GM13977 (cell line): ENCODE measurements around the gene KCNQ4.

Experiments
- DNase-seq: peaks from one replicate; pipeline ENCODE4 v3.0.0; 2012; ENCODE audit warnings: low spot score
- in situ Hi-C: fragments of 300-500 bp; cut with MboI; formaldehyde crosslinking; loops from one replicate; pipeline ENCODE4 v1.12.0; 2022; ENCODE audit warnings: low sequenced_read_pairs, low pct_unique_long_range_greater_than_20kb, mixed read lengths, inconsistent platforms; ENCODE audit not compliant: unreplicated experiment
- TF ChIP-seq, protein P1 (sequence below): IDR thresholded peaks from 2 replicates; pipeline ENCODE4 v1.5.1; 2012; ENCODE audit warnings: mild to moderate bottlenecking, control low read depth; ENCODE audit not compliant: insufficient read depth; ENCODE audit errors: extremely low read depth, missing control alignments

Gene KCNQ4

DNA sequence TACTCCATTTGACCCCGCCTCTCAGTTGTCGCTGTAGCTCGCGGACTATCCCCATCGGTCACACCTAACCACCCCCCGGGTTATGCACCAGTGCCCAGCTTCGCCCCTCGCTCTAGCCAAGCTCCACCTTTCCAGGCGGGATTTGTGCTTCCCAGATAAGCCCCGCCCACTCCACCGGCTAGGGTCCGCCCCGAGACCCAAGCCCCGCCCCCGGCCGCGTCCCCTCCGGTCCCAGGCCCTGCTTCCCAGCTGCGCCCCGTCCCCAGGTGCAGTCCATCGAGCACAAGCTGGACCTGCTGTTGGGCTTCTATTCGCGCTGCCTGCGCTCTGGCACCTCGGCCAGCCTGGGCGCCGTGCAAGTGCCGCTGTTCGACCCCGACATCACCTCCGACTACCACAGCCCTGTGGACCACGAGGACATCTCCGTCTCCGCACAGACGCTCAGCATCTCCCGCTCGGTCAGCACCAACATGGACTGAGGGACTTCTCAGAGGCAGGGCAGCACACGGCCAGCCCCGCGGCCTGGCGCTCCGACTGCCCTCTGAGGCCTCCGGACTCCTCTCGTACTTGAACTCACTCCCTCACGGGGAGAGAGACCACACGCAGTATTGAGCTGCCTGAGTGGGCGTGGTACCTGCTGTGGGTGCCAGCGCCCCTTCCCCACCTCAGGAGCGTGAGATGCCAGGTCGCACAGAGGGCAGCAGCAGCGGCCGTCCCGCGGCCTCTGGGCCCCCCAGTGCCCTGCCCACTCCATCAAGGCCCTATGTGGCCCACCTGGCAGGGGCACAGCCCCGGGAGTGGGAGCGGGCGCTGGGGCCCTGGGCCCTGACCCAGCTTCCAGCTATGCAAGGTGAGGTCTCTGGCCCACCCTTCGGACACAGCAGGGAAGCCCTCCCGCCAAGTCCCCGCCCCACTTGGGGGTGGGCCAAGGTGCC is 54.7 kb downstream of the KCNQ4 start:
- in situ Hi-C loops = no loop called here

GRCh38 chr1:40838980-40839942 is 55.7 kb downstream of the KCNQ4 start:
- in situ Hi-C loops = no loop called here
- TF ChIP-seq, protein P1, sequence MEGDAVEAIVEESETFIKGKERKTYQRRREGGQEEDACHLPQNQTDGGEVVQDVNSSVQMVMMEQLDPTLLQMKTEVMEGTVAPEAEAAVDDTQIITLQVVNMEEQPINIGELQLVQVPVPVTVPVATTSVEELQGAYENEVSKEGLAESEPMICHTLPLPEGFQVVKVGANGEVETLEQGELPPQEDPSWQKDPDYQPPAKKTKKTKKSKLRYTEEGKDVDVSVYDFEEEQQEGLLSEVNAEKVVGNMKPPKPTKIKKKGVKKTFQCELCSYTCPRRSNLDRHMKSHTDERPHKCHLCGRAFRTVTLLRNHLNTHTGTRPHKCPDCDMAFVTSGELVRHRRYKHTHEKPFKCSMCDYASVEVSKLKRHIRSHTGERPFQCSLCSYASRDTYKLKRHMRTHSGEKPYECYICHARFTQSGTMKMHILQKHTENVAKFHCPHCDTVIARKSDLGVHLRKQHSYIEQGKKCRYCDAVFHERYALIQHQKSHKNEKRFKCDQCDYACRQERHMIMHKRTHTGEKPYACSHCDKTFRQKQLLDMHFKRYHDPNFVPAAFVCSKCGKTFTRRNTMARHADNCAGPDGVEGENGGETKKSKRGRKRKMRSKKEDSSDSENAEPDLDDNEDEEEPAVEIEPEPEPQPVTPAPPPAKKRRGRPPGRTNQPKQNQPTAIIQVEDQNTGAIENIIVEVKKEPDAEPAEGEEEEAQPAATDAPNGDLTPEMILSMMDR = no peak
- no peak for DNase-seq

More for the DNA sequence above, 54.7 kb downstream of the KCNQ4 start:
- DNase-seq = no peak
- TF ChIP-seq, protein P1 = no peak

GRCh38 chr1:40839943-40840335 is 56.4 kb downstream of the KCNQ4 start:
- DNase-seq = no peak
- in situ Hi-C loops = loop anchor here (10.0 kb wide), 1 partner anchor 55 kb away; the partner anchor contains the start of gene KCNQ4
- TF ChIP-seq, protein P1 = no peak

- in situ Hi-C loops = loop anchor here (10.0 kb wide), 1 partner anchor 56 kb away; the partner anchor contains the start of gene KCNQ4
- DNase-seq = no peak
- TF ChIP-seq, protein P1 = no peak
Observed at GRCh38 chr1:40840526-40841323, 57.1 kb downstream of the KCNQ4 start.

GRCh38 chr1:40841602-40842001 is 58.0 kb downstream of the KCNQ4 start:
- DNase-seq = no peak
- in situ Hi-C loops = loop anchor here (10.0 kb wide), 1 partner anchor 57 kb away; the partner anchor contains the start of gene KCNQ4
- TF ChIP-seq, protein P1 = no peak
